ENCODE data around the gene MYH11.

- TF ChIP-seq FOXM1 (IDR thresholded peaks at IDR 0.05; ENCODE audit: borderline replicate concordance) = no peak
- no peak for TF ChIP-seq SUZ12 (IDR thresholded peaks at IDR 0.05)
- no peak for TF ChIP-seq BHLHE40 (IDR thresholded peaks at IDR 0.05; ENCODE audit: borderline replicate concordance)
- no peak for TF ChIP-seq SP1 (IDR thresholded peaks at IDR 0.05)
- TF ChIP-seq FOXK2 (IDR thresholded peaks at IDR 0.05) = no peak
These were observed 108.2 kb downstream of the MYH11 start for GRCh38 chr16:15748654-15749053.

Measured in HEK293T (cell line).